ENCODE data around the gene SCAMP4.

- TF ChIP-seq CTCF (conservative IDR thresholded peaks at IDR 0.05) (no peak), EZH2 (IDR thresholded peaks at IDR 0.05; ENCODE audit: low read depth) (no peak)
Observed at GRCh38 chr19:1956868-1957492, 51.8 kb downstream of the SCAMP4 start.
